GM08714 (cell line): Measurements from ENCODE around the gene FIGN.

Source experiments
- H3K4me3 ChIP-seq: fragments of 200-500 bp; sonication (Bioruptor generic); 2 replicates; pipeline ENCODE4 v1.5.1; 2014; ENCODE audit warnings: mild to moderate bottlenecking, low read length, inconsistent platforms
- ZNF274 ChIP-seq: IDR thresholded peaks from 2 replicates; pipeline ENCODE4 v1.6.1; 2012; ENCODE audit warnings: mild to moderate bottlenecking, low read depth, low read length

Gene FIGN

DNA sequence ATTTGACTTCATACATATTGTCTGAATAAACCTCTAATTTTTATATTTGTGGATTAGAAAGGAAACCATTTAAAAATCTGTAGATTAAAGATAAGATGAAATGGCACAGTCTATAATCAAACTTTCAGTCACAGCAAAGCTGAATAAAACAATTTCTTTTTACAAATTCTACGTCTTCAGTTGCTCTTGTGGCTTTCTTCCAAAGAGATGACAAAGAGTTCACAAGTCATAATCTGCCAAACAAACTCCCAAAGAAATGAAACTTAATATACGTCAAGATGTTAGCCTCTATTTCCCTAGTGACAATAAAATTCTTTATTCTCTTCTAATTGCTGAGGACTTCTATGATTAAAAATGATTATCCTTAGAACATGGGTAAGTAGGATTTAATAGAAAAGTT lies 66.3 kb downstream of the FIGN start:
- TF ChIP-seq ZNF274: no peak
- H3K4me3 ChIP-seq: no peak overlapping the region

DNA sequence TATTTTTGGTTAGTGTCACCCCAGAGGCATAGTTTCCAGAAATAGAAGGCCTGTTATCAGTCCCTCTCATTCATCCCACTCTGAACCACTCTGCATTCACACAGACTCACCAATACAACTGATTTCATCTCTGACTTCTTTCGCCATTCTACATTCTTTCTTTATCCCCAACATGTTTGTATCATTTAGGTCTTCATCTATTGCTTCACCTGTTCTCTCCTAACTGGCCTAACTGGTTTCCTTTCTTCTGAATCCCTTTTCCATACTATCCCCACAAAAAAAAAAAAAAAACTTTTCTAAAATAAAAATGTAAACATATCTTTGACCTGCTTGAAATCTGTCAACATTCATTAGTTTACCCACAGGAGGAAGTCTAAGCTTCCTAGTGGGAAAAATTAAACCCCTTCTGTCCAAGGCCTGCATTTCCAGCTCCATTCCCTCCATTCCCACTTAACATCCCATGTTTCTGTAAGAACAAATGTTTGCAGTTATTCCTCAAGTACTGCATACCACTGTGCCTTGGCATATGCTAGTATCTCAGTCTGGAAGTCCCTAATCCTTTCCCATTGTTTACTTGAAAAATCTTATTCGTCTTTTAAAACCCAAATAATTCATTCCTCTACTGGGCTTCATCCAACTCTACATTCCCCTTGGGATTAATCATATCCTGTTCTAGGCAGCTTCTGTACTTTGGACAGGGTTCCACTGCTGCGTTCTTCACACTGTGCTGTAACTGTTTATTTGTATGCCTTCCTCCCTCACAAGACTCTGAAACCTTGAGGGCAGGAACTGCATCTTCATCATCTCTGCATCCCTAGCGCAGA lies 68.5 kb downstream of the FIGN start:
- no peak for TF ChIP-seq ZNF274
- no peak overlapping the region for H3K4me3 ChIP-seq

DNA sequence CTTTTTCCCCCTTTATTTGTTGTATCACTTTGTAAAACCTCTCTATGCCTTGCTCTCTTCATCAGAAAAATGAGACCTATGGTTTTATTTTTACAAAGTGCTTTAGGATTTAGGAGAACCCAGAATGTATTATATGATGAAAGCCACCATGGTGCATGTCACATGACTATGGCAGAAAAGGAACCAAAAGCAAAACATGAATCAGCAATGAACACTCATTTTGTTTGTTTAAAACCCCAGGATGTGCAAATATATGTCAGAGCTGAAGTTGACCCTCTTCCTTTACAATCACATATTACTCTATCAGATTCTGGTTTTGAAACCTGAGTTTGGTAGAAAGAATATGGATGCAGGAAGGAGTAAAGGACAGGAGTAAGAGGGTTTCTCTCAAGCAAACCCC lies 70.0 kb downstream of the FIGN start:
- no peak for TF ChIP-seq ZNF274
- no peak overlapping the region for H3K4me3 ChIP-seq

DNA sequence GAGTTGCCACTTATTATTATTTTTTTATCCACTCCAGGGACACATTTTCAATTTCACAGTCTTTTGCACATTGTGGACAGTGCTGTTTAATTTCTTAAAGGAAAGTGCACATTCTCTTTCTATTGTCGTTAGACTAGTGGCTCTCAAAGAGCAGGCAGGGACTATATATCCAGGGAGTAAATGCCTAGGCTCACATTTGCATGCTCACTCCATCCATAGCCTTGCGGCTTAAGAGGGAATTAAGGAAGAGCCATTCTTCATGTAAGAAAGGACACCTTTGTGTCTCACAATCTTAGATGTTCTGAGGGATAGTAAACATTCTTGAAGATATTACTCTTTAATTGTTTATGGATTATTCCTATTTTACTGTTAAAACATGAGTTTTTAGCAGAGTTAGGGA lies 70.8 kb downstream of the FIGN start:
- TF ChIP-seq ZNF274: no peak
- no peak overlapping the region for H3K4me3 ChIP-seq

DNA sequence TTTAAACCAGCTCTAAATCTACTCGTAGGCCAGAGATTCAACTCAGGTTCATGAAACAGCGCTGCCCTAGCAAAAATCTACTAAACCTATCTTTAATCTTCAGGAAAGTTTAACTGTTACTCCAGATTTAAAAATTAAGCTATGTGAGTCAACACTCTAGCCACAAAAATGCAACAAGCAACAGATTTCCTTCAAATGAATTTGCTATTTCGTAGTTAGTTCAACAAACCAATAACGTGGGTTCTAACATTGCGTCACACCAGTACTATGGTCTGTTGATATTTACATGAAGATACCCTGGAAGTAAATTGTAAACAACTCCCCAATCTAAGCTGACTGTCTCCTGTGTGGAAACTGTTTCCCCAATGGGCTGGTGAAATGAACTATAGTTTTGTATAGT lies 71.2 kb downstream of the FIGN start:
- no peak for TF ChIP-seq ZNF274
- no peak overlapping the region for H3K4me3 ChIP-seq

DNA sequence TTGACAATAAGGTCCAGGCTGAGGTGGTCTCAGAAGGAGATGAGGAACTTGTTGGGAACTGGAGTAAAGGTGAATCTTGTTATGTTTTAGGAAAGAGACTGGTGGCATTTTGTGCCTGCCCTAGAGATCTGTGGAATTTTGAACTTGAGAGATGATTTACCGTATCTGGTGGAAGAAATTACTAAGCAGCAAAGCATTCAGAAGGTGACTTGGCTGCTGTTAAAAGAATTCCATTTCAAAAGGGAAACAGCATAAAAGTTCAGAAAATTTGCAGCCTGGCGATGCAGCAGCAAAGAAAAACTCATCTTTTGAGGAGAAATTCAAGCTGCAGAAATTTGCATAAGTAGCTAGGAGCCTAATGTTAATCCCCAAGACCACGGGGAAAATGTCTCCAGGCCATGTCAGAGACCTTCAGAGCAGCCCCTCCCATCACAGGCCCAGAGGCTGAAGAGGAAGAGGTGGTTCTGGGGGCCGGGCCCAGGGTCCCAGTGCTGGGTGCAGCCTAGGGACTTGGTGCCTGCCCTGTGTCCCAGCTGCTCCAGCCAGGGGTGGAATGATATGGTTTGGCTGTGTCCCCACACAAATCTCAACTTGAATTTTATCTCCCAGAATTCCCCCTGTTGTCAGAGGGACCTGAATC lies 73.5 kb downstream of the FIGN start:
- TF ChIP-seq ZNF274: no peak
- H3K4me3 ChIP-seq: no peak overlapping the region

DNA sequence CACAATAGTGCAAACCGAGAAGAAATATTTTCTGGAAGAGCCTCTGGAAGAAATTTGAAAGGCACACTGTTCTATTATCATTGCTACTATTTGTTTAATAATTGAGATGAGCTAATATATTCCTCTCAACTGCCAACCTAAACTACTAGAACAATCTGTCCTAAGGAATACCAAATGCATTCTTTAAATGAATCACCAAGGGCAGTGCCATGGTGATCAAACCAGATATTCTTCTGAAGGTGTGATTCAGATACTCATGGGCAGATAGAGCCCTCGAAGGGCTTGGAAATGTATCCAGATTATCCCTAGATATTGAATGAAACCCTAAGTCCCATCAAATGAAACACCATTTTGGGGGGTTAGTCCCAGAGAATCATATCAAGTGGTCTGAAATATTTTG lies 76.6 kb downstream of the FIGN start:
- TF ChIP-seq ZNF274: no peak
- H3K4me3 ChIP-seq: no peak overlapping the region

DNA sequence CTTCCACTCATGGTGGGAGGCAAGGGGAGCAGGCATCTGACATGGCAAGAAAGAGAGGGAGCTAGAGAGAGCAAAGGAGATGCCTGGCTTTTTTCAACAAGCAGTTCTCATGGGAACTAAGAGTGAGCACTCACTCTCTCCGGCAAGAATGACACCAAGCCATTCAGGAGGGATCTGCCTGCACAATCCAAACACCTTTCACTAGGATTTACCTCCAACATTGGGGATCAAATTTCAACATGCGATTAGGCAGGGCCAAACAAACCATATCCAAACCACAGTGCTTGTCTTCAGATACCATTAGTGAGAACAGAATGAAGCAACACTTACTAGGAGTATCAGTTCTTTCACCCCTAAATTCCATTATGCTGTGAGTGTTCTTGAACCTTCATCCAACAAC lies 77.3 kb downstream of the FIGN start:
- TF ChIP-seq ZNF274: no peak
- no peak overlapping the region for H3K4me3 ChIP-seq

DNA sequence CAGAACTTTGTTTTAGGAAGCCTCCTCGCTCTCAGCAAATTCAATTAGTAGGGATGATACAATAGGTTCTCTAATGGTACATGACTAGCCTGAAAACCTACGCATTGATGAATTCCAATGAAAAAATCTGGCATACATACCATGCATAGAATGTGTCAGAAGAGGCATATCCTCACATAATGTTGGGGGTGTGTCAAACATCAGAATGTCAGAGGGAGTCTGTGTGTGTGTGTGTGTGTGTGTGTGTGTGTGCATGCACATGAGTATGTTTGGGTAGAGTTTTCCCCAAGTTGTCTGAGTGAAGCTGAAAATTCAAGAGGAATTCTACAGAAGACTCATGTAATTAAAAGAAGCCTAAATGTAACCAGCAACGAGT lies 78.5 kb downstream of the FIGN start:
- TF ChIP-seq ZNF274: no peak
- no peak overlapping the region for H3K4me3 ChIP-seq

DNA sequence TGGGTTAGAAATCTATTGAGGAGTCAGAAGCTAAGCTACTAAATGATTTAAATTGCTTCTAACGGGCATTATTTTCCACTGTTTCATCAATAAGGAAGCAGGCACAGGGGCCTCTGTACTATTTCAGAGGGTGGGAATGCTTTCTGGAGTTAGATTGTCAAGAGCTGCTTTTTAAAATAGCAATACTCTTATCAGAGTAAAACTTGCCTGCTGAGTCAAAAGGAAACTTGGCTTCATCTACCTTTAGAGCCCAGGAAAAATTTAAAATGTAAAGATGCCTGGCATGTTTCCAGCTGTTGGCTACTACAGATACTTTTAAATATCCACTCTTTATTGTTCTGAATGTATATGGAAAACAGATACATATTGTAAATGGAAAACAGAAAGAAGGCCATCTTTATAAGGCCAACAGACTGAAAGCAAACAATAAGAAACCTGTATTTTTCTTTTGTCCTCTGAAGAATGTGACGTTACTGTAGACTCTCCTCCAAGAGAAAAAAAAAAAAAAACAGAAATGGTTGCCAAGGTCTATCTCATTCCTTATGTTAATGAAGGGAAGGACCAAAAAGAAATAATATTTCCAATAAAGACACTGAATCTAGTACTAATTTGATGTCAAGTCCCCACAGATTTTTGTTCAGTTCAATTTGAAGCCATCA lies 79.1 kb downstream of the FIGN start:
- H3K4me3 ChIP-seq: no peak overlapping the region
- TF ChIP-seq ZNF274: no peak

DNA sequence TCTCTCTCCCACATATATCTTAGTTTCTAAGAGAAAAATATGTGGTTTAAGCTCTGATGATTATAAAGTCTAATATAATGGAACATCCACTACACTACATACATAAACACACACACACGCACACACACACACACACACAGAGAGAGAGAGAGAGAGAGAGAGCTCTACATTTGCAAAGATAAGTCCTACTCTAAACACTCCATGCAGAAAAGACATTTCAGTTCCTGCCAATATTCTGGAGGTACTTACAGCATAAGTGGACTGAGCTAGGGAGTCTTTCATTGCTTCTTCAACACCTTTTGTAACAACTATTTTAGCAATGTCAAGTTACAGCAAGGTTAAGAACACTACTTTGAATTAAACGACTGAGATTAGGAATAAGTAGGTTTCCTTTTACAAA lies 80.1 kb downstream of the FIGN start:
- H3K4me3 ChIP-seq: no peak overlapping the region
- no peak for TF ChIP-seq ZNF274

DNA sequence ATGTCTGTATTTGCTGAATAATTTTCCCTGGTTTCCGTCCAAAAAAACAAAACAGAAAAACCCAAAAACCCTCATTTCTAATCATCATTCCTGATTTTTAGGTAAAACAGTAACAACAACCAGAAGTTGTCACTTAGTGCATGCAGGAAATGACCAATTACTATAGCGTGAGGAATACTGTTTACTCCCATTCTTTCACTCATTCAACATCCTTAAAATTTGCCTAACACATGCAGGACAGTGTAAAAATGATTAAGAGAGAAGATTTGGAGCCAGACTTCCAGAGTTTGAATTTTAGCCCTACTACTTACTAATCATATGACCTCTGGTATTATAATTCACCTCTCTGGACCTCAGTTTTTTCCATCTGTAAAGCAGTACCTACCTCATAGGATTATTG lies 83.1 kb downstream of the FIGN start:
- TF ChIP-seq ZNF274: no peak
- no peak overlapping the region for H3K4me3 ChIP-seq

DNA sequence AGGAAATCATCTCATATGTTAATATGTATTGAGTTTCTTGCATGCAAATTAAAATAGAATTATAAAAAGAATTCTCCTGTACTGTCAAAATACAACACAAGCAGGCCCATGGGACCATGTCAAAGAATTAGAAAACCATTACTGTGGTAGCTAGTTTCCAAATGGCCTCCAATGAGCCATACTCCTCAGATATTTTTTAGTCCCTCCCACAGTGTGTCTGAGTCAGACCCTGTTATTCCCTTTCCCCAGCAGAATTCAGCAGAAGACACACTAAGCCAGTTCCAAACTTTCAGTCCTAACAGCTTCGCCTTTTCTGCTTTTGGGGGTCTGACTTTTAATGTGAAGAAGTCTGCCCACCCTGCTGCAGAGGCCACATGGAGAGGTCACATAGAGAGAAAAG lies 86.7 kb downstream of the FIGN start:
- no peak overlapping the region for H3K4me3 ChIP-seq
- no peak for TF ChIP-seq ZNF274

DNA sequence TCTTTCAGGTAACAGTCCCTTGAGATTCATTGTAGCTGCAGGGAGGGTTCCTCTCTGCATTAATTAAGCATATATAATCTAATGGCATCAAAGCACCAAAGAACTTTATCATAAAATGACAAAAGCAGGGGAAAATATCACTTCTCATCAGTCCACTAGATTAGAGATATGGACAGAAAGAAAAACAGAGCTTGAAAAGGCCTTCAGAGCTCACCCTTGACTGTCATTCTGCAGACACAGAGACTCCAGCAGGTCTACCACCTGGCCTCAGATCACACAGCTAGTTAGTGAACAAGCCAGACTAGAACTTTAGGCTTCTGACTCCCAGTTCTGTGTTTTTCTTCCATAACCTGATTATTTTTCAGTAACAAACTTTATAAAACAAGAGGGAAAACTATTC lies 88.5 kb downstream of the FIGN start:
- no peak for TF ChIP-seq ZNF274
- H3K4me3 ChIP-seq: no peak overlapping the region

DNA sequence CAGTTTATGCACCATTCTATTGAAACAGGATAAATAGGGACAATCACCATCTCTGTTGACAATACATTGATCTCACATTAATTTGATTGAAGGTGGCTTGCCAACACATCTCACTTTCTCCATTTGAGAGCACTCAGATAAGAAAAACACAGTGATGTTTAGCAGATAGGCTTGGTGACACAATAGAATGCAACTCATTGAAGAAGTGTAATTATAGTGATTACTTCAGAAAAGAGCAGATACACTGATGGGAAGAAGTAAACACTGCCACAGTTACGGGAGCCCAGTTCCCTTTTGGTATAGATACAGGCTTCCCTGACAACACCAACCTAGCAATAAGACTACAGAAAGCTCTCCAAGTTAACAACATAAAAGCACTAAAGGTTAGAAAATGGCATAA lies 89.1 kb downstream of the FIGN start:
- H3K4me3 ChIP-seq: no peak overlapping the region
- TF ChIP-seq ZNF274: no peak
